NCI-H2081 (cell line): ENCODE data around the gene CTAGE9.

Experiments used
- DNase-seq, 2 experiments: peaks; one replicate each; lab custom pipeline; 2025; lab: John Stamatoyannopoulos, UW

CTAGE9 gene

GRCh38 chr6:131669891-131670290, 40.9 kb downstream of the CTAGE9 start:
- DNase-seq, result no peak

GRCh38 chr6:131663578-131664165, 47.1 kb downstream of the CTAGE9 start:
- no peak for DNase-seq

GRCh38 chr6:131660195-131660594, 50.6 kb downstream of the CTAGE9 start:
- no peak for DNase-seq
